GM18505 (cell line): ENCODE measurements around the gene PIP5K1B.

Experiments
- ATAC-seq: cut with Tn5 transposase; IDR thresholded peaks from one replicate; pipeline ENCODE4 v1.9.1; 2021; ENCODE audit not compliant: unreplicated experiment
- POLR2A ChIP-seq: IDR thresholded peaks from 4 replicates; pipeline ENCODE4 v1.6.1; 2011; ENCODE audit warnings: borderline replicate concordance; ENCODE audit not compliant: insufficient read depth, insufficient read length; ENCODE audit errors: extremely low read depth

PIP5K1B gene

DNA sequence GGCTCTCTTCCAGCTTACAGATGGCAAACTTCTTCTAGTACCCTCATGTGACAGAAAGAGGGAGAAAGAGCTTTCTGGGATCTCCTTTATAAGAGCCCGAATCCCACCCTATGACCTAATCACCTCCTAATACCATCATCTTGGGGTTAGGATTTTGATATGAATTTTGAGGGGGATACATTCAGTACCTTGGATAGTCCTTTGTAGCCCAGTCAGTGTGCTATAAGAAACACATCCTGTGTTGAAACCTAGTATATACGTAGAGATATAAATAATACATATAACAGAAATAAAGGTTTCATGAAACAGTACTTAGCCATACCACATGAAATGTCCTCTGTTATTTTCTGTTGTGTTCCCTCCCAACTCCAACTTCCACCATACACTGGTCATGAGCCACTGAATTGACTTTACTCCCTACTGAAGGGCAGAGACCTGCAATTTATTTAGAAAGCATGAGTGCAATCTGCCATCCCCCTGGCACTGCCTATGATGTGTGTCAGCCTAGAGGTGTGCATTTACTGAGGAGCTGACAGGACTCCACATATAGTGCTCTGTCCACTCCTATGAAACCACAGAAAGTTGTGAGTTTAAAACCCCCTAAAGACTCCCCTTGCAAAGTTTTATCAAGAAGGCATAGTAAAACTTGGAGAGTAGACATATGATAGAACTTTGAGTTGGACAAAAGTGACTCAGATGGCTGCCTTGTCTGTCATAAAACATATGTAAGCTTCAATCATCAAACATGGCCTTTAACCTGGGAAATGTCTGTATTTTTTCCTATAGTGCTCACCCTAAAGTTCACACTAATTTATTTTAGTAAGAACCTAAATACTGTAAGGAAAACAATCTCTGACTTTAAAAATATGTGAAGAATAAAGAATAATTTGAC is 12.8 kb downstream of the PIP5K1B start:
- no peak for TF ChIP-seq POLR2A
- ATAC-seq, result no peak

DNA sequence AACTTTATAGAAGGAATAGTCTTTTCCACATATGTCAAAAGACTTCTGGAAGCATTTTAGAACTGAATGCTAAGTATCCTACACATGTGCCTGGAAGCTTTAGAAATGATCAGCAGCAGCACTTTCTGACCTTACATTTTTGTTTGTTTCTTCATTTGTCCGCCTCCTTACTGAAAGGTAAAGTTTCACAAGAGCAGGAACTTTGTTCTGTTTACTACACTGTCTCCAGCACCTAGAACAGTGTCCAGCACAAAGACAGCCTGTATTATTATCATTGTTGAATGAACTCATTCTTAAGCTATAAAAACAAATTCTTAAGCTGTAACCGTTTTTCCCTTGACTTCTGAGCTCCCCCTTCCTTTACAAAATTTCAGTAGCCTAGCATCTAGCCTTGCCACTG is 14.8 kb downstream of the PIP5K1B start:
- no peak for ATAC-seq
- no peak for TF ChIP-seq POLR2A

DNA sequence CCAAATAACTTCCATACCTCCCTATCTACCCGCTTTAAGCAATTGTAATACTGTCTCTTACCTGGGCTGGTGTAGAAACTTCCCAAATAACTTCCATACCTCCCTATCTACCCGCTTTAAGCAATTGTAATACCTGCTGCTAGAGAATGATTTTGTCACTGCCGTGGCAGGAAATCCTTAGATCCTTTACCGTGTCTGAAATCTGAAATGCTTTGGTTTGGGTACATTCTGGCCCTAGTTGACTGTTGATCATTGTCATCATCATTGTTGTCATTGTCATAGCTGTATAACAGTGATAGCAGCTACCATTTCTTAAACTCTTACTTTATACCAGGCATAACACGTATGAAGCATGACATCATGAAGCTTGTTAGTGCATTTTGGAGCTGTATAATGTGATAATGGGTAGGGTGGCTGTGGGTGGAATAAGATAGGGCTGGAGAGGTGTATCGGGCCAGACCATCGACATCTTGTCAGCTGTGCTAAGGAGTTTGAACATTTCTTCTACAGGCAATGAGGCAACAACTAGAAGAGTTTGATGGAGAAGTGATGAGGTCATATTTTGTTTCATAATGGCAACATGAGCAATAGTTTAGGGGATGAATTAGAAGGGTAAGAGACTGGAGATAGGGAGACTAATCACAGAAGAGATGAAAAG is 15.7 kb downstream of the PIP5K1B start:
- ATAC-seq, result no peak
- TF ChIP-seq POLR2A, result no peak

DNA sequence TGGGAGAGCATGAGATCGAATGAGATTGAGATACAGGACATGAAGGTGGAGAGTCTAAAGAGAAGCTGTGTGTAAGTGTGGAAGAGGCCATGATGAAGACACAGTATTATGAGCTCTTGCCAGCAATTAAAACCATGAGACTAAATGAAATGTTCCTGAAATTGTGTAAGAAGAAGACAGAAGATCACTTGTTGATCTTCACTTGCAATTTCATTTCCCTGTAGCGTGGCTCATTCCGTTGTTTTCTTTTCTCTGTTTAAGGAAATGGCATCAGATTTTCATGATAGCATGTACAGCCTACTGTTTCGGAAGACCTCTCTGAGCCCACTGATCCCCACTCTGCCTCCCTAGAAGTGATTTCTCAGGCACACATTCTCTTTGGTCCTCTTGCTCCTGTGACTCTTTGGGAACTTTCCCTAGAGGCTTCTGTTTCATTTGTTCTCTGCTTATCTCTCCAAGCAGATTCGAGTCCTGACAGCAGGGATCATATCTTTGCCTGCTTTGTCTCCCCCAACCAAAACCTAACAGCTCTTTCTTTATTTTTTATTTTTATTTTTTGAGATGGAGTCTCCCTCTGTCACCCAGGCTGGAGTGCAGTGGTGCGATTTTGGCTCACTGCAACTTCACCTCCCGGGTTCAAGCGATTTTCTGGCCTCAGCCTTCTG is 16.8 kb downstream of the PIP5K1B start:
- TF ChIP-seq POLR2A, result no peak
- no peak for ATAC-seq

DNA sequence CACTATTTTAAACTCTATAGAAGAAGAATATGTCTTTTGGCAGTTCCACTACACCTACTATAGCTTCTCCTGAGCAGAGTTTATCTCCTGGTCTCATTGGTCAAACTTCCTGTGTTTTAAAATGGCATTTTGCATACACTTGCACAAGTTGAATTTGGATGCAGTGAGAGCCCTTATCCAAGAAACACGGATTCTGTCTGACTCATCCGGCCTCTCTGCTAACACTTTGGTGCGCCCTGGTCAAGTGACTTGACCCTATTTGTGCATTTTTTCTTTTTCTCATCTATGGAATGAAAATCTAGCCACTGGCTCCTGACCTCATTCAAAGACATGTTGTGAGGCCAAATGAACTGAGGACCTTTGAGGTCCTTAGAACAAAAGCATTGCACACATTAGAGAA is 20.0 kb downstream of the PIP5K1B start:
- no peak for TF ChIP-seq POLR2A
- ATAC-seq, result no peak

DNA sequence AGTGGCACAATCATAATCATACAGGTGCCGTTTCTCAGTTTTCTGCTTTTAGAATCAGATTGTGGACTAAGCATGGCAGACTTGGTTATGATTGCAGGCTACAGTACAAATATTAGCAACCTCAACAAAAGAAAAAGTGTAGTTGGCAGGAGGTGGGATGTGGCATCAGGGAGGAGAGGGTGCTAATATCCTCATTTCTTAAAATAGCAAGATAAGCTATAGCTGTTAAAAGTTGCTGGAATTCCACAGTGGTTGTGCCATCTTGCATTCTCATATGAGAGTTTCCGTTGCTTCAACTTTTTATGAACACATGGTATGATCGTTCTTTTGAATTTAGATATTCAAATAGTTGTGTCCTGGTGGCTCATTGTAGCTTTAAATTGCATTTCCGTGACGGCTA is 21.4 kb downstream of the PIP5K1B start:
- ATAC-seq, result no peak
- no peak for TF ChIP-seq POLR2A

DNA sequence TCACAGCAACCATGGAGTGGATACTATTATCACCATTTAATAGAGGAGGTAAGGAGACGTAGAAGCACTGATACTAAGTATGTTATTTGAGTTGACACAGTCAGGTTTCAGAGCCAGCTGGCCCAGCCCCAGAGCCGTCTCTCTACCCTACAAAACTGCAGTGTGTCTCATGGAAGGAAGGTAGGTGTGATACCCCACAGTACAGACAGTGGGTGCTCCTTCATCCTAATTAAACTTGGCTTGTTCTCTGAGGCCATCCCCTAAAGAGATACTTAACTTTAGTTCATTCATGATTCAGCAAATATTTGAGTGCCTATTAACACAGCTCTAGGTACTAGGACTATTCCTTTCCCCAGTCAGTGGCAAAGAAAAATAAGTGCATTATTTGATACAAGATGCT is 22.6 kb downstream of the PIP5K1B start:
- ATAC-seq, result no peak
- no peak for TF ChIP-seq POLR2A

DNA sequence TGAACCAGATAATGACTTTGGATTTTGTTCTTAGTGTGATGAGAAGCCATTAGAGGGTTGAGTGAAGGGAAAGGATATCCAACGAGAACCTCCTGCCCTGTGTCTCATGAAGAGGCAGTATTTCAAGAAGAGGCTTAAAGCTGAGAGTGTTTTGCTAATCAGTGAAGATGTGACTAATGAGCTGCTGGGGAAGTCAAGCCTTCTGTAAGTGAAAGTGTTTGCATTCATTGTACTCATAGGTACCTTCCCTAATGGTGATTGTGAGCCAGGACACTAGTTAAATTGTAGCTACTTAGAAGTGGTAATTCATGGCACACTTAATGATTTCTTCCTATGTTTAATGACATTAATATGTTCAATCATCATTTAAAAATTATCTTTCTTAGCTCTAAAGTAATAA is 23.7 kb downstream of the PIP5K1B start:
- no peak for ATAC-seq

DNA sequence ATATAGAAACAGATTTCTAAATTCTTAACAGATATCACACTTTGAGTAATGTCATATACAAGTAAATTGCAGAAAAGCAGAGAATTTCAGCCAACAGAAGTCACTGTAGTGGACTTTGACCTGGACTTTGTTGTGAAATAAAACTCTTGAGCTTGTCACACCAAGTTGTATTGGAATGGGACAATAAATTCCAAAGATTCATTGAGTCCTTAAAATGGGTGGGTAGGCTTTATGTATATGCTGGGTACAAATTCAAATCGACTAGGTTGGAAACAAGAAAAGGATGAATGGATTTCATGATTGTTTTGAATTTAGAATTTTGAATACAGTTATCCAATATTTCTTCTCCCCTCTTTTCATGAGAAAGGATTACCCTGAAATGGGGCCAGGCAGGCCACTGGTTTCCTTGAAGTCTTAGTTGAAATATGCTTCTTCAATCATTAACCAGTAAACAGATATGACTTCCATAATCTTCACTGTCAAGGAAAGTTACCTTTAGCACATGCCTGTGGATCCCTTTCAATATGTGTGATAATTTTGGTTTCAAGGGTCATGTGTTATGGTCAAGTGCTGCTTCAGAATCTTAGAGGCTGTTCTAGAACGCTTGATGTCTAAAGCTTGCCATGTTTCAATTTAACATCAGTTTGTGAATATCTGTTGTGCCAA is 25.7 kb downstream of the PIP5K1B start:
- no peak for ATAC-seq
- no peak for TF ChIP-seq POLR2A

More for the DNA sequence above, 23.7 kb downstream of the PIP5K1B start:
- no peak for TF ChIP-seq POLR2A

DNA sequence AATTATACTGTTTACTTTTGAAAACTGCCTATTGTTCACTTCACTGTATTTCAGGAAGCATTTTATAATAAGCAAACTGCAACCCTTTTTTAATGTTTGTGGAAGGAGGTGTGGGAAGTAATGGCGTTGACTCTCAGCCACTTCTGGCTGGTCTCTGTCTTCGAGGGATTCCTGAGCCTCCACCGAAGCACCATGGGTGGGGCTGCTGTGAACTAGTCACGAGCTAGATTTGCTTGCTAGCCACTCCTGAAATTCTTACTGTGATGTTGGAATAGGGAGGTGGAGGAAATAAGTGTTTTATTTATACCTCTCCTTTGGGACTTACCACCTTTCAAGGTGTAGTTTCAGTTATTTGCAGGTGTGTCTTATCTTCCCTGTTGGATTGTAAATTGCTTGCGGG is 26.8 kb downstream of the PIP5K1B start:
- ATAC-seq, result no peak
- TF ChIP-seq POLR2A, result no peak

DNA sequence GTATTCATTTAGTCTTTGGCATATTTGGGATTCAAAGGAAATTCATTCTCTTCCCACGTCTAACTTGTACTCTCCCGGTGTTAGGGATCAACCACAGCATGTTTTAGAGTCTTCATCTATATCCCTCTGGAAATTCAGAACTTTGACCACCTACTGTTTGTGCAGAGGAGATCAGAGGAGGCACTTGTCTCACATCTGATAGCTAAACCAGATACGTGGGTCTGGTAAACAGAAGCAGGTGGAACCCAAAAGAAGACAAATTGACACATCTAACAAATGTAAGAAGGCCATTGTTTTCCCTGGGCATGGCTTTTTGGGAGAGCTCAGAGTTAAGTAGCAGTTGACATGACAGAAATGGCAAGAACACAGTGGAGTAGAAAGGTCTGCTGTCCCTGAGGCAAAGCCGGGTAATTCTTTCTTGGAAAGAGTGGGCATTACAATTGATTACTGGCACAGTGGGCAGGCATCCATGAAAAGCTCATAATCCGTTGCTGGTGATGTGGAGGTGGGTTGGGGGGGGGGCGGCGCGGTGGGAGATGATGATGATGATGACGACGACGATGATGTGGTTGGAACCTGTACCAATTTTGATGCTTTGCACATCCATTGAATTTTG is 27.5 kb downstream of the PIP5K1B start:
- no peak for TF ChIP-seq POLR2A
- ATAC-seq, result no peak

DNA sequence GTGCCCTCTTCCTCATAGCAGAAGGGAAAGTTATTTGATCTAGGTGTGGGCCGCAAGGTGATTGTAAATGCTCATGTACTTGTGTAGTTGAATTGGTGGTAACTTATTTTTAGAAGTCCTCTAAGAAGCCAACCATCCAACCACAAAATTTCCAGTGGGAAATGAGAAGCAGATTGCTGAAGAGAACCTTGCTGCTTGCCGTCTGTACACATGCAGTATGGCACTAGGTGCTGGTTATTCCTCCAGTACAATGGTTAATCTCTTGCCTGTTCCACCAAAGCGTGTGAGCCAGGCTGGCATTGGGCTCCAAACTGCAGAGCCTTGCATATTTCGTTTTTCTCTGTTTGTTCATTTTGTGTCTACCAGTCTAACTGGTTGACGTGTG is 28.0 kb downstream of the PIP5K1B start:
- no peak for ATAC-seq
- no peak for TF ChIP-seq POLR2A

DNA sequence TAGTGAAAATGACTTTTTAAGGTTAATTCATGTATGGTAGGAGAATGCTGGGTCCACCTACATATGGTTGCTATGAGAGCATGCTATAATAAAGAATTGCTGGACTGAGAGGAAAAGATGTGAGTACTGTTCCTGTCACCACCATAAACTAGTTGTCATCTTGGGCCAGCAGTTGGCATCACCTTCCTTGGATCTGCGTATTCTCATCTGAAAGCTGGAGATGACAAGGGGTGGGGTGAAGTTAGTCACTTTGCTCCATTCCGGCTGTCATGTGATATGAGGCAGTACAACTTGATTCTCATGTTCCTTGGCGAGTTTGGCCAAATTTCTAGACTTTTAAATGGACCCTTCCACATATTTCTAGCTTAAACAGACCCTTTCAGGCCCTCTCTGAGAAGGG is 33.3 kb downstream of the PIP5K1B start:
- no peak for ATAC-seq
- TF ChIP-seq POLR2A, result no peak
